GM04504 (cell line): ENCODE results near the gene COBL.

ENCODE experiments used
- DNase-seq: peaks from one replicate; pipeline ENCODE4 v3.0.0-alpha.2; 2012; ENCODE audit warnings: low read depth

Gene COBL

GRCh38 chr7:51046482-51046881, 270.1 kb downstream of the COBL start:
- no peak for DNase-seq

GRCh38 chr7:51046103-51046466, 270.5 kb downstream of the COBL start:
- no peak for DNase-seq

GRCh38 chr7:51045319-51046102, 271.1 kb downstream of the COBL start:
- DNase-seq, result no peak

- no peak for DNase-seq
Observed at GRCh38 chr7:51043461-51043860, 273.1 kb downstream of the COBL start.

- no peak for DNase-seq
Observed at GRCh38 chr7:51040787-51041186, 275.8 kb downstream of the COBL start.

GRCh38 chr7:51038573-51038972, 278.0 kb downstream of the COBL start:
- DNase-seq, result no peak

GRCh38 chr7:51035716-51036115, 280.9 kb downstream of the COBL start:
- no peak for DNase-seq

- no peak for DNase-seq
Observed at GRCh38 chr7:51034521-51035264, 281.9 kb downstream of the COBL start.

- DNase-seq, result no peak
Observed at GRCh38 chr7:51033727-51034520, 282.7 kb downstream of the COBL start.

GRCh38 chr7:51031791-51032515, 284.7 kb downstream of the COBL start:
- no peak for DNase-seq

- no peak for DNase-seq
Observed at GRCh38 chr7:51031216-51031615, 285.4 kb downstream of the COBL start.

GRCh38 chr7:51029701-51030191, 286.9 kb downstream of the COBL start:
- peak; percentile 66 for DNase-seq

GRCh38 chr7:51029131-51029530, 287.5 kb downstream of the COBL start:
- no peak for DNase-seq

- DNase-seq, result no peak
Observed at GRCh38 chr7:51027935-51028830, 288.4 kb downstream of the COBL start.

GRCh38 chr7:51027106-51027934, 289.3 kb downstream of the COBL start:
- no peak for DNase-seq

GRCh38 chr7:51026341-51026740, 290.3 kb downstream of the COBL start:
- DNase-seq, result no peak

- no peak for DNase-seq
Observed at GRCh38 chr7:51025668-51026067, 290.9 kb downstream of the COBL start.

- DNase-seq, result no peak
Observed at GRCh38 chr7:51024867-51025266, 291.7 kb downstream of the COBL start.

- no peak for DNase-seq
Observed at GRCh38 chr7:51023547-51023946, 293.1 kb downstream of the COBL start.

GRCh38 chr7:51022821-51023220, 293.8 kb downstream of the COBL start:
- DNase-seq, result no peak
